Mesodermal cell (in vitro differentiated cells): ENCODE results near the gene ARHGAP24.

Experiments
- H3K27ac ChIP-seq: 2 replicates; pipeline ENCODE4 v1.7.0; 2013; ENCODE audit warnings: mild to moderate bottlenecking, low read depth, low read length, moderate library complexity; ENCODE audit not compliant: severe bottlenecking
- H3K36me3 ChIP-seq: 2 replicates; pipeline ENCODE4 v1.7.1; 2013; ENCODE audit warnings: mild to moderate bottlenecking, low read length, moderate library complexity; ENCODE audit not compliant: control insufficient read depth, insufficient read depth
- H3K4me1 ChIP-seq: one replicate; pipeline ENCODE4 v1.7.1; 2013; ENCODE audit warnings: mild to moderate bottlenecking, low read length; ENCODE audit not compliant: insufficient read depth, control insufficient read depth, poor library complexity, severe bottlenecking
- H3K4me3 ChIP-seq: 2 replicates; pipeline ENCODE4 v1.7.0; 2013; ENCODE audit warnings: low read length, control low read depth, mild to moderate bottlenecking; ENCODE audit not compliant: insufficient read depth, poor library complexity, severe bottlenecking; ENCODE audit errors: extremely low read depth
- H3K9me3 ChIP-seq: 2 replicates; pipeline ENCODE4 v1.7.1; 2013; ENCODE audit warnings: mild to moderate bottlenecking, low read length, moderate library complexity; ENCODE audit not compliant: control insufficient read depth
- WGBS, 2 experiments: methylation state at CpG; one replicate each; pipeline ENCODE4 v1.1.5; 2013; ENCODE audit warnings: missing lambda C conversion rate in 2 of 2; ENCODE audit not compliant: insufficient coverage in 2 of 2; 5-methylcytosine and 5-hydroxymethylcytosine counted together

The ARHGAP24 gene

DNA sequence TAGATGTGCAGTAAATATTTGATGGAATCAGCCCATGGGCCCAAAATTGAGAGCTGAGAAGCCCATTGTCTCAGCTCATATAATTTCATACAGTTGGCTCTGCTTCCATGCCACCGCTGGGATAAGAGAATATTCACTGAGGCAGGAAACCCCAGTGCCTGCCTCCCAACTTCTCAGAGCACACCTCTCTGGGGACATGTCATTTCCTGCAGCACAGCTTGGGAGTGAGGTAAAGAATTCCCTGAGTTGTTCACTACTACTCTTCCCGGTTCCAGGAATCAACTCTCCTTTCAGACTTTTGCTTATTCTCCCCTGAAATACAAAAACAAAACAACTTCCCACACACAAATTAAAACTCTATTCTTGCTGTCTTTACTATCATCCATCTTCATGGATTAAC, 495.6 kb downstream of the ARHGAP24 start:
- WGBS, 2 experiments = 50 to 83% methylated on average over 1 of the region's 2 CpGs
- H3K4me3 ChIP-seq = no peak overlapping the region
- no peaks in the 10 kb centered on the region for H3K9me3 ChIP-seq
- H3K36me3 ChIP-seq = no peaks in the 10 kb centered on the region
- H3K4me1 ChIP-seq = peaks cover 4% of the 10 kb centered on the region
- no peak overlapping the region for H3K27ac ChIP-seq

GRCh38 chr4:85979276-85979675, 504.3 kb downstream of the ARHGAP24 start:
- Histone ChIP-seq H3K4me1 (no peaks in the 10 kb centered on the region), H3K9me3 (no peaks in the 10 kb centered on the region), H3K27ac (no peak overlapping the region), H3K36me3 (no peaks in the 10 kb centered on the region), H3K4me3 (no peak overlapping the region)
- WGBS, 2 experiments = 100% methylated on average over 1 to 2 of the region's 3 CpGs

DNA sequence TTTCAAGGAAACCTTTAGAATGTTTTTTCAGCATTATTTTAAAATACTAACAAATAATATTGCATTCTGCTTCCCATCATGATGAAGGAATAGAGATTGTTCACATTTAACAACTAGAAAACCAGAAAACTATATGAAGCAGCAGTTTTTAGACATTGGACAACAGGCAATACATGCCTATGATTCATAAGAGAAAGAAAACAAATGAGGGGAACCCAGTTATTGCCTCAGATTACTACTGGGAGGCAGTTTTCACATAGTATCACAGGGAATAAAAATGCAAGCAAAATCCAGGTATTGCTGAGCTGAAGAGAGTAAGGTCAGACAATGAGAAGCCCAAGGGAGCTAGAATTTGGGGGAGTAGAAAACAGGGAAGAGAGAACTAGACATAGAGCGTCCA, 511.3 kb downstream of the ARHGAP24 start:
- Histone ChIP-seq H3K36me3 (no peaks in the 10 kb centered on the region), H3K4me3 (no peak overlapping the region), H3K27ac (no peak overlapping the region), H3K4me1 (no peaks in the 10 kb centered on the region), H3K9me3 (no peaks in the 10 kb centered on the region)
- WGBS, 2 experiments = 93 to 100% methylated on average over 1 of the region's 1 CpG

DNA sequence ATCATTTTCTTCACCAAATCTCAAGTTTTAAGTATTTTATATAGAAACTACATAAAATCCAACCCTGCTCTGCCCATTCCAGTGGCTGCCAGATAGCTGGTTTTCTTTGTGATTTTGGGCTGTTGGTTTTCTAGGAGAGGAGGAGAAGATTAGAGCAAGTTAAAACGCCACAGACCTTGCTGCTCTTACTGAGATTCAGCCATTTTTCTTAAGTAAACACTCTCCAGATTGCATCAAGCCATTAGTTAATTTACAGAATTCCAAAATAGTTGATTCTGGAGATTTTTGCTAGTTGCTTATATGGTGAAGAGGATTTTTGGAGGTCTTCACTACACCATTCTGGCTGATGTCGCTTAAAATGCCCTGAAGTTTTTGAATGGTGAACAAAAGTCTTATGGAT, 518.7 kb downstream of the ARHGAP24 start:
- no peaks in the 10 kb centered on the region for H3K9me3 ChIP-seq
- no peak overlapping the region for H3K27ac ChIP-seq
- 100% methylated on average over 1 of the region's 2 CpGs; no CpG with 5 or more reads in 1 of the 2 experiments for WGBS, 2 experiments
- H3K36me3 ChIP-seq = peaks cover 10% of the 10 kb centered on the region
- H3K4me1 ChIP-seq = no peaks in the 10 kb centered on the region
- H3K4me3 ChIP-seq = no peak overlapping the region

DNA sequence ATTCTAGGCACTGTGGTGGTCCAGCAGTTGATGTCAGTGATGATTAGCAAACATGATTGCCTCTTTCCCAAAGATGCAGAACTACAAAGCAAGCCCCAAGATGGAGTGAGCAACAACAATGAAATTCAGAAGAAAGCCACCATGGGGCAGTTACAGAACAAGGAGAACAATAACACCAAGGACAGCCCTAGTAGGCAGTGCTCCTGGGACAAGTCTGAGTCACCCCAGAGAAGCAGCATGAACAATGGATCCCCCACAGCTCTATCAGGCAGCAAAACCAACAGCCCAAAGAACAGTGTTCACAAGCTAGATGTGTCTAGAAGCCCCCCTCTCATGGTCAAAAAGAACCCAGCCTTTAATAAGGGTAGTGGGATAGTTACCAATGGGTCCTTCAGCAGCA, 519.6 kb downstream of the ARHGAP24 start:
- Histone ChIP-seq H3K4me1 (no peaks in the 10 kb centered on the region), H3K4me3 (no peak overlapping the region), H3K9me3 (no peaks in the 10 kb centered on the region), H3K36me3 (peaks cover 10% of the 10 kb centered on the region), H3K27ac (no peak overlapping the region)

DNA sequence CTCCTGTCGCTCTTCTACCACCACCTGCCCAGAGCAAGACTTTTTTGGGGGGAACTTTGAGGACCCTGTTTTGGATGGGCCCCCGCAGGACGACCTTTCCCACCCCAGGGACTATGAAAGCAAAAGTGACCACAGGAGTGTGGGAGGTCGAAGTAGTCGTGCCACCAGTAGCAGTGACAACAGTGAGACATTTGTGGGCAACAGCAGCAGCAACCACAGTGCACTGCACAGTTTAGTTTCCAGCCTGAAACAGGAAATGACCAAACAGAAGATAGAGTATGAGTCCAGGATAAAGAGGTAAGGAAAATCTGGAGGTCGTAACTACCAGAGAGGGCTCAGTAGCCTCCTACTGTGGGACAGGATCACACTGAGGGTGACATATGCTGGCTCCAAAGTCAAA, 520.4 kb downstream of the ARHGAP24 start:
- 92 to 99% methylated on average over 3 to 6 of the region's 6 CpGs for WGBS, 2 experiments
- no peaks in the 10 kb centered on the region for H3K4me1 ChIP-seq

DNA sequence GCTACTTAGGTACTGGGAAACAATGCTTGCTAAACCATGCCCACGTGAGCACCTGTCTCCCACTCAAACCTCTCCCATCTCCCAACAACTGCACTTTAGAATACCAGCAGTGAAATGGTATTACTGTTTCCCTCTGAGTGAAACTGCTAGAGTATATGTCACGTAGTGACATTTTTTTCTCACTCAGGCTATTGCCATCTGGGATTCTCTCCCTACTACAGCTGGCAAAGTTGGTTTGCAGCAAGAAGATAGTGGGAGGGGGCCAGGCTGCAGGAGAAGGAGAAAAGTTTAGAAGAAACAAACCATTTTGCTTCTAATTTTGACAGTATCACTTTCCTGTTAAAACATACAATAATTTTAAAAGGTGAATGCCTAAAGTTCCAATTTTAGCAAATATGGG, 526.6 kb downstream of the ARHGAP24 start:
- WGBS, 2 experiments = 100% methylated on average over 2 of the region's 2 CpGs; no CpG with 5 or more reads in 1 of the 2 experiments

More for the DNA sequence above, 520.4 kb downstream of the ARHGAP24 start:
- Histone ChIP-seq H3K4me3 (no peak overlapping the region), H3K9me3 (no peaks in the 10 kb centered on the region), H3K36me3 (peaks cover 10% of the 10 kb centered on the region), H3K27ac (no peak overlapping the region)

DNA sequence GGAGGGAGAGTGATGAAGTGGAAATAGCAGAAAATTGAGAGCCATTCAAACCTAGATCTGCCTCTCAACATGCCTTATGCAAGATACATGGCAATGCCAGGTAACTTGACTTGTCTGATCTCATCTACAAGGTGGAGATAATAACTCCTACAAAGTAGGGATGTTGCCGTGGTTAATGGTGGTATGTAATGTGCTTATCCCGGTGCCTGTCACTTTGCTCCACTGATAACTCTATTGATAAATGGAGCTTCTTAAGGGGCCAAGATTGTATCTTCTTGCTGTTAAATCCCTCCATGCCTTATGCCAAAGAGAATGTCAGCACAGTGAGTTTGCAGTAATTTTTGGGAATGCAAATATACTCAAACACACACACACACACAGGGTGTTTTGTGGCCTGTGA, 529.1 kb downstream of the ARHGAP24 start:
- Histone ChIP-seq H3K4me3 (no peak overlapping the region), H3K36me3 (no peaks in the 10 kb centered on the region), H3K27ac (no peak overlapping the region), H3K9me3 (no peaks in the 10 kb centered on the region), H3K4me1 (no peaks in the 10 kb centered on the region)
- no CpG with 5 or more reads among the region's 2 CpGs for WGBS, 2 experiments

More for the DNA sequence above, 526.6 kb downstream of the ARHGAP24 start:
- Histone ChIP-seq H3K27ac (no peak overlapping the region), H3K9me3 (no peaks in the 10 kb centered on the region), H3K4me1 (no peaks in the 10 kb centered on the region), H3K36me3 (no peaks in the 10 kb centered on the region), H3K4me3 (no peak overlapping the region)

- Histone ChIP-seq H3K36me3 (no peaks in the 10 kb centered on the region), H3K4me1 (no peaks in the 10 kb centered on the region), H3K27ac (no peak overlapping the region), H3K4me3 (no peak overlapping the region), H3K9me3 (no peaks in the 10 kb centered on the region)
Measured at GRCh38 chr4:86006057-86006456, 531.1 kb downstream of the ARHGAP24 start.

GRCh38 chr4:86007042-86007441, 532.1 kb downstream of the ARHGAP24 start:
- WGBS, 2 experiments = 87 to 97% methylated on average over 6 of the region's 6 CpGs
- Histone ChIP-seq H3K9me3 (no peaks in the 10 kb centered on the region), H3K4me3 (no peak overlapping the region), H3K36me3 (no peaks in the 10 kb centered on the region), H3K4me1 (no peaks in the 10 kb centered on the region), H3K27ac (no peak overlapping the region)

DNA sequence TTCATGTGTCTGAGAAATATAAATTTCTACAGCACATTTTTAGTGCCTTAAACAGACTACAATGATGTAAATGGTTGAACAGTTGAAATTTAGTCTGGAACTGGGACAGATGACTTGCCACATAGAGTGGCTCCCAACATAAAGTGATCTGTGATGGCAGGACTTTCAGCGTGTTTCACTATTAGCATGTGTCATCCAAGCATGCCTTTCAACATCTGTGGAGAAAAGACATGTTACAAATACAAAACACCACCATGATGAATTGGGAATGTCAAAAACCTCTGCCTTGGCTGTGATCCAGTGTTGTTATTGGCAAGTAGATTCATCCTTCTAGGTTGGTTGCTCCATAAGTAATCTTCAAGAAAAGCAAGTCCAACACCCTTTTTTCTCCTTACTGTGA, 536.2 kb downstream of the ARHGAP24 start:
- peaks cover 10% of the 10 kb centered on the region for H3K4me1 ChIP-seq
- WGBS, 2 experiments = 90% methylated on average over 1 of the region's 1 CpG; no CpG with 5 or more reads in 1 of the 2 experiments
- no peak overlapping the region for H3K4me3 ChIP-seq
- H3K9me3 ChIP-seq = no peaks in the 10 kb centered on the region
- no peak overlapping the region for H3K27ac ChIP-seq
- H3K36me3 ChIP-seq = no peaks in the 10 kb centered on the region

GRCh38 chr4:86013621-86014020, 538.7 kb downstream of the ARHGAP24 start:
- H3K9me3 ChIP-seq = no peaks in the 10 kb centered on the region
- H3K4me1 ChIP-seq = peaks cover 10% of the 10 kb centered on the region
- no peak overlapping the region for H3K4me3 ChIP-seq
- no CpG with 5 or more reads among the region's 4 CpGs for WGBS, 2 experiments
- H3K36me3 ChIP-seq = no peaks in the 10 kb centered on the region
- H3K27ac ChIP-seq = no peak overlapping the region
